HepG2 (cell line): ENCODE results near the gene TMEM38B. TPM values are rescaled to one million over a fixed set of nuclear protein-coding genes. Genes with fewer than 3 reads are reported as not detected.
A peak's percentile ranks its signal among the peaks of the same experiment; 100 is the strongest.

Experiments
- AKAP8 ChIP-seq: sonication (generic); formaldehyde crosslinking; IDR thresholded peaks from 2 replicates; pipeline ENCODE4 v1.5.1; 2020; ENCODE audit warnings: mild to moderate bottlenecking, missing genetic modification reagents
- FOXA1 ChIP-seq, 2 experiments: fragments of 450-650 bp in 1 of 2; sonication (generic) in 1 of 2; formaldehyde crosslinking in 1 of 2; IDR thresholded peaks; 2 replicates each; pipeline versions ENCODE4 v1.4.0 to v1.6.1; 2016 to 2020; ENCODE audit warnings: missing genetic modification reagents in 1 of 2
- KDM1A ChIP-seq: IDR thresholded peaks from 2 replicates; pipeline ENCODE4 v1.6.1; 2016; ENCODE audit warnings: missing compliant biosample characterization
- NCOR1 ChIP-seq: fragments of 200-600 bp; sonication (generic); IDR thresholded peaks from 2 replicates; pipeline ENCODE4 v1.7.0; 2017; ENCODE audit warnings: antibody characterized with exemption, low read length, borderline replicate concordance
- NFYB ChIP-seq: sonication (generic); formaldehyde crosslinking; IDR thresholded peaks from 2 replicates; pipeline ENCODE4 v1.4.0; 2020; ENCODE audit warnings: missing genetic modification reagents
- RAD51 ChIP-seq: fragments of 450-650 bp; IDR thresholded peaks from 2 replicates; pipeline ENCODE4 v1.6.1; 2016; ENCODE audit warnings: borderline replicate concordance
- RARA ChIP-seq: IDR thresholded peaks from 2 replicates; pipeline ENCODE4 v1.6.1; 2016; ENCODE audit warnings: missing genetic modification reagents, missing compliant biosample characterization
- RERE ChIP-seq: IDR thresholded peaks from 2 replicates; pipeline ENCODE4 v1.6.1; 2016; ENCODE audit warnings: low read depth, missing genetic modification reagents, missing compliant biosample characterization
- SMC3 ChIP-seq: IDR thresholded peaks from 2 replicates; pipeline ENCODE4 v1.6.1; 2011; ENCODE audit warnings: low read length, improper control_type of control experiment
- ZNF143 ChIP-seq: sonication (generic); formaldehyde crosslinking; IDR thresholded peaks from 2 replicates; pipeline ENCODE4 v1.4.0; 2020; ENCODE audit warnings: missing genetic modification reagents
- ZNF367 ChIP-seq: sonication (generic); formaldehyde crosslinking; IDR thresholded peaks from 2 replicates; pipeline ENCODE4 v1.4.0; 2020; ENCODE audit warnings: missing genetic modification reagents, borderline replicate concordance
- ZNF609 ChIP-seq: sonication (generic); formaldehyde crosslinking; IDR thresholded peaks from 2 replicates; pipeline ENCODE4 v1.4.0; 2020; ENCODE audit warnings: mild to moderate bottlenecking, missing genetic modification reagents, borderline replicate concordance
- ZNF678 ChIP-seq: sonication (generic); formaldehyde crosslinking; IDR thresholded peaks from 2 replicates; pipeline ENCODE4 v1.4.0; 2020; ENCODE audit warnings: mild to moderate bottlenecking, missing genetic modification reagents
- polyA plus RNA-seq, 8 experiments: library from polyadenylated mRNA; depleted of rRNA in 3 of 8; stranded (reverse) in 7 of 8; unstranded in 1 of 8; fragments of >200 nt; fragmentation: Illumina TruSeq in 4 of 8; extraction: Trizol in 4 of 8; gene quantifications; 2 replicates each; pipeline versions ENCODE4 v1.2.1 to v1.2.3, GENCODE V29; 2011 to 2016; ENCODE audit warnings: low read depth in 4 of 8, missing spikeins in 1 of 8, mixed read lengths in 1 of 8; ENCODE audit not compliant: insufficient read depth in 1 of 8
- total RNA-seq, 5 experiments: library from RNA; depleted of rRNA; stranded (reverse); fragments of >200 nt; fragmentation: Illumina TruSeq; extraction: Trizol; gene quantifications; 2 replicates each; pipeline ENCODE4 v1.2.3, GENCODE V29; 2016; ENCODE audit warnings: low read depth in 1 of 5

Gene TMEM38B
- total and polyA plus RNA-seq, 2 of the 13 experiments (the other 11 are each of a cell fraction or from before 2014, with no cell fraction given) = 13.4 to 32.4 TPM

GRCh38 chr9:105694848-105695581 lies 674 bp downstream of the TMEM38B start (continued):
- TF ChIP-seq ZNF609 (CRISPR knock-in tag) = 0 out of 2 replicates have a peak, but pooled peaks have one; percentile 16
- TF ChIP-seq FOXA1 (IDR thresholded peaks at IDR 0.05) = no peak
- no peak for TF ChIP-seq FOXA1 (CRISPR knock-in tag; IDR thresholded peaks at IDR 0.05)
- no peak for TF ChIP-seq RERE
- no peak for TF ChIP-seq SMC3
- TF ChIP-seq AKAP8 = peak; percentile 40; the same call in 1 of the 2 replicates
- no peak for TF ChIP-seq RAD51
- TF ChIP-seq ZNF367 (CRISPR knock-in tag) = no peak
- TF ChIP-seq KDM1A = peak; percentile 80
- TF ChIP-seq ZNF678 = no peak
- peak; percentile 29; the same call in 1 of the 2 replicates for TF ChIP-seq ZNF143 (CRISPR knock-in tag)
- TF ChIP-seq NCOR1 = no peak
- no peak for TF ChIP-seq NFYB (CRISPR knock-in tag)
- TF ChIP-seq RARA (CRISPR knock-in tag) = no peak
